ENCODE data around the gene SSR1.

DNA sequence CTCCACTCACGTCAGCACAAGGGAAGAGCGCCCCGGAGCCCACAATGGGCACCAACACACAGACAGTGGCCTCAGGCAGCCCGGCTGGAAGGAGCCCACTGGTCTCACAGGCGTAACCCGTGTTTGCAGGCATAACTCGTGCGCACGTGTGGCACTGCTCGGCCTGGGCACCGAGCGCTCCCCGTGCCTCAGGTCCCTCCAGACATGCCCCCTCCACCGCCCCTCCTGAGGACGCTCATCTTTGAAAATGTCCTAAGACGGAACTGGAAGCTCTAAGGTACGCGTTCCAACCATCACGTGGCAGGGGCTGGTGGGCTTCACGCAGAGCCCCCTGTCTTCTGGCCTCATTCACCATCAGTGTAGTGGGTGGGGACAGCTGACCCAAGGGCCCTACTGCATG lies 44.6 kb downstream of the SSR1 start:
- TF ChIP-seq, protein P1, sequence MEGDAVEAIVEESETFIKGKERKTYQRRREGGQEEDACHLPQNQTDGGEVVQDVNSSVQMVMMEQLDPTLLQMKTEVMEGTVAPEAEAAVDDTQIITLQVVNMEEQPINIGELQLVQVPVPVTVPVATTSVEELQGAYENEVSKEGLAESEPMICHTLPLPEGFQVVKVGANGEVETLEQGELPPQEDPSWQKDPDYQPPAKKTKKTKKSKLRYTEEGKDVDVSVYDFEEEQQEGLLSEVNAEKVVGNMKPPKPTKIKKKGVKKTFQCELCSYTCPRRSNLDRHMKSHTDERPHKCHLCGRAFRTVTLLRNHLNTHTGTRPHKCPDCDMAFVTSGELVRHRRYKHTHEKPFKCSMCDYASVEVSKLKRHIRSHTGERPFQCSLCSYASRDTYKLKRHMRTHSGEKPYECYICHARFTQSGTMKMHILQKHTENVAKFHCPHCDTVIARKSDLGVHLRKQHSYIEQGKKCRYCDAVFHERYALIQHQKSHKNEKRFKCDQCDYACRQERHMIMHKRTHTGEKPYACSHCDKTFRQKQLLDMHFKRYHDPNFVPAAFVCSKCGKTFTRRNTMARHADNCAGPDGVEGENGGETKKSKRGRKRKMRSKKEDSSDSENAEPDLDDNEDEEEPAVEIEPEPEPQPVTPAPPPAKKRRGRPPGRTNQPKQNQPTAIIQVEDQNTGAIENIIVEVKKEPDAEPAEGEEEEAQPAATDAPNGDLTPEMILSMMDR (IDR thresholded peaks at IDR 0.05) = no peak
- no peak for TF ChIP-seq EZH2 (IDR thresholded peaks at IDR 0.05)
